ENCODE results near the gene OR2J3. TPM values are rescaled to one million over a fixed set of nuclear protein-coding genes. Genes with fewer than 3 reads are reported as not detected.
"Not testable (repeated sequence)": the region's sequence is repeated elsewhere in the genome, so short reads cannot be mapped to it uniquely, and the experiment has no call there.

The OR2J3 gene
- total RNA-seq, 4 donors from 2014 or later, result not detected

DNA sequence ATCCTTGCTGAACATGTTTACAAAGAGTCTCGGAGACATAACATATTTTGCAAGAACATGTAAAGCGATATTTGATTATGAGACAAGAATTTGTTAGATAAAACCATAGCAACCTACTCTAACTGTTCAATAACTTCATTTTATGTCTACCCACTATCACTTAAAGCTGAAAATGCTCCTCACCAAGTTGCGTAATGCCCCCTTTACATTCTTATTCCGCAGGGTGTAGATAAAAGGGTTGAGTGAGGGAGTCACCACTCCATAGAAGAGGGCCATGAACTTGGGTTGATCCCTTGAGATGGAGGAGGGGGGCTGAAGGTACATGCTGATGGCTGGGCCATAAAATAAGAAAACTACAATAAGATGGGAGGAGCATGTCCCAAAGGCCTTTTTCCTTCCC lies 29.9 kb downstream of the OR2J3 start:
- ATAC-seq (ENCODE audit: low FRiP score) (no peak), DNase-seq (ENCODE audit: low spot score) (no peak)
- no peak for TF ChIP-seq CTCF (IDR thresholded peaks at IDR 0.05)

DNA sequence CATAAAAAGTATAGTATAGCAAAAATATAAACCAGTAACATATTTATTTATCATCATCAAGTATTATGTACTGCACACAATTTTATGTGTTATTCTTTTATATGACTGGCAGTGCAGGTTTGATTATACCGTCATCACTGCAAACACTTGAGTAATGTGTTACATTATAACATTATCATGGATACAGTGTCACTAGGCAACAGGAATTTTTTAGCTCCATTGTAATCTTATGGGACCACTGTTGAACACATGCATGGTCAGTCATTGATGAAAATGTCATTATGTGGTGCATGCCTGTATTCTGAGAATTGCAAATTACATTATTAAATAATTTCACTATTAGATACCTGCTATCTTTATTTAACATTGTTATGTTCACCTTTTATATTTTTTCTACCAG lies 33.7 kb downstream of the OR2J3 start:
- TF ChIP-seq CTCF (IDR thresholded peaks at IDR 0.05), result no peak
- DNase-seq (ENCODE audit: low spot score), result no peak
- ATAC-seq (ENCODE audit: low FRiP score), result no peak

- no peak for TF ChIP-seq CTCF (IDR thresholded peaks at IDR 0.05)
- ATAC-seq (ENCODE audit: low FRiP score) (no peak), DNase-seq (ENCODE audit: low spot score) (no peak)
These were observed 34.5 kb downstream of the OR2J3 start for GRCh38 chr6:29142309-29142708.

DNA sequence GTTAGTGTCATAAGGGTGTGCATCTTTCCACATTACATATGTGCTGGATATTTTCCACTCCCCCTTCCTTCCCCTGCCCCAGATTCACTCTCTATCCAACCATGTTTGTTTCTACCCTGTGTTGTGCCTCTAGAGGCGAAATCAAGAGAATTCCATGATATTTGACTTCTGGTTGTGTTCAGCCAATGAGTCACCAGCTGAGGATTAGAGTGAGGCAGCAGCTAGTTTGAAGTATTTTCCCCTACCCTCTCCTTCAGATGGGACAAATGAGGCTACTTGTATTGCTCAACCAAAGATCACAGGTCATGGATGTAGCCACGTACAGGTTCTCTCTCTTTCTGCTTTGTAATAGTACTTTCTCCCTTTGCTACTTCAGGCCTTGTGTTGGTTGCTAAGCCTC lies 38.3 kb downstream of the OR2J3 start:
- ATAC-seq (ENCODE audit: low FRiP score) (no peak), DNase-seq (ENCODE audit: low spot score) (no peak)
- no peak for TF ChIP-seq CTCF (IDR thresholded peaks at IDR 0.05)

GRCh38 chr6:29147074-29147473 lies 39.2 kb downstream of the OR2J3 start:
- no peak for DNase-seq (ENCODE audit: low spot score)
- ATAC-seq (ENCODE audit: low FRiP score), result no peak

GRCh38 chr6:29149444-29149843 lies 41.6 kb downstream of the OR2J3 start:
- not testable (repeated sequence) for ATAC-seq (ENCODE audit: low FRiP score); DNase-seq (ENCODE audit: low spot score)

More at GRCh38 chr6:29147074-29147473, 39.2 kb downstream of the OR2J3 start:
- no peak for TF ChIP-seq CTCF (IDR thresholded peaks at IDR 0.05)

GRCh38 chr6:29153083-29153482 lies 45.2 kb downstream of the OR2J3 start:
- no peak for DNase-seq (ENCODE audit: low spot score)
- ATAC-seq (ENCODE audit: low FRiP score), result no peak
- no peak for TF ChIP-seq CTCF (IDR thresholded peaks at IDR 0.05)

- not testable (repeated sequence) for ATAC-seq (ENCODE audit: low FRiP score); DNase-seq (ENCODE audit: low spot score)
These were observed 47.3 kb downstream of the OR2J3 start for GRCh38 chr6:29155182-29155581.

DNA sequence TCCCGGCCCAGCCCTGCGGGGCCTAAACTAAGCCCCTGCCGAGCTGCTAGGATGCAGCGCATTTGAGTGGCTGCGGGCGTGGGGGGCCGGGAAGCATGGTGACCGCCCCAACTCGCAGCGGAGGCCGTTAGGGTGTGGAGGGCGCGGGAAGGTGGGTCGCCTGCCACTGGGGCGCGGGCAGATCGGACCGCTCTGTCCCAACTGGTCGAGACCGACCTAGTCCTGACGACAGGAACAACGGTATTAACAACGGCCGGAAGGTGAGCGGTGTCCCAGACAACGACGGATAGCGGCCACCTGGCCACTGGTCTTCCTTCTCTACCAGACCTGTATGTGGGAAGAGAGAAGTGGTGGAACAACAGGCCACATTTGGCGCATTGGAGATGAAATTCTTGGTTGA lies 52.1 kb downstream of the OR2J3 start:
- ATAC-seq (ENCODE audit: low FRiP score); DNase-seq (ENCODE audit: low spot score): not testable (repeated sequence)

Measured in omental fat pad (tissue), 4 donors.